HCT116 (cell line): ENCODE data around the gene CEP57. TPM values are rescaled to one million over a fixed set of nuclear protein-coding genes. Genes with fewer than 3 reads are reported as not detected.

Experiments
- ATAC-seq: fragments of 200-7000 bp; cut with Tn5 transposase; 2 replicates; pipeline ENCODE4 v1.9.1; 2020; ENCODE audit warnings: mild to moderate bottlenecking, moderate library complexity
- BruUV-seq: library from RNA; stranded (reverse); fragments of 400-500 nt; replicated peaks from 2 replicates; lab custom pipeline; 2021; lab: Mats Ljungman, UMichigan
- CTCF ChIA-PET: fragments of 300-600 bp; sonication (Branson Sonifier 250); formaldehyde crosslinking; loops from one replicate; lab custom pipeline; 2021; ENCODE audit warnings: antibody characterized with exemption; lab: Charles Lee
- POLR2A ChIA-PET: fragments of 300-600, 350-600 bp; sonication (Branson Sonifier 250); formaldehyde crosslinking; loops from one replicate; lab custom pipeline; 2021; ENCODE audit warnings: antibody characterized with exemption; lab: Charles Lee
- RAD21 ChIA-PET, 2 experiments: fragments of 300-600 bp; sonication (Branson Sonifier 250); formaldehyde crosslinking; loops; one replicate each; lab custom pipeline; 2023; ENCODE audit warnings: low total read pairs in 2 of 2; ENCODE audit not compliant: uncharacterized antibody in 2 of 2, unreplicated experiment in 2 of 2, low non-redundant PET in 1 of 2; lab: Charles Lee
- DNase-seq: peaks from one replicate; pipeline ENCODE4 v3.0.0-alpha.2; 2010; ENCODE audit warnings: low read depth, low spot score
- H2AFZ ChIP-seq: fragments of 200-600 bp; shearing (Covaris generic), sonication (generic); 2 replicates; pipeline ENCODE4 v1.6.1; 2017; ENCODE audit warnings: low read depth, mixed run types, mixed read lengths, antibody characterized with exemption, low read length; ENCODE audit not compliant: poor library complexity, severe bottlenecking
- H3K27ac ChIP-seq: 2 replicates; pipeline ENCODE4 v1.5.1; 2012; ENCODE audit warnings: low read depth, low read length
- H3K27me3 ChIP-seq: fragments of 200-600 bp; sonication (generic); 2 replicates; pipeline ENCODE4 v1.6.1; 2016; ENCODE audit warnings: mixed run types, low read length, mixed read lengths; ENCODE audit not compliant: insufficient read depth
- H3K36me3 ChIP-seq, 2 experiments: fragments of 200-500 bp in 1 of 2; fragments of 200-600 bp in 1 of 2; sonication (Bioruptor generic) in 1 of 2; sonication (generic) in 1 of 2; 2 replicates each; pipeline versions ENCODE4 v1.5.1 to v1.6.1; 2014 to 2016; ENCODE audit warnings: low read length in 2 of 2, inconsistent platforms in 1 of 2, mixed read lengths in 1 of 2, mixed run types in 1 of 2; ENCODE audit not compliant: insufficient read depth in 2 of 2, control insufficient read depth in 1 of 2
- H3K4me1 ChIP-seq, 2 experiments: fragments of 200-600 bp in 1 of 2; sonication (generic) in 1 of 2; 2 replicates each; pipeline versions ENCODE4 v1.5.1 to v1.6.1; 2012 to 2017; ENCODE audit warnings: low read length in 2 of 2, inconsistent platforms in 1 of 2, mild to moderate bottlenecking in 1 of 2, mixed read lengths in 1 of 2, mixed run types in 1 of 2, moderate library complexity in 1 of 2; ENCODE audit not compliant: insufficient read depth in 2 of 2, control insufficient read depth in 1 of 2
- H3K4me2 ChIP-seq: fragments of 200-600 bp; sonication (generic); 2 replicates; pipeline ENCODE4 v1.6.1; 2017; ENCODE audit warnings: mixed run types, low read length, mixed read lengths
- H3K4me3 ChIP-seq, 2 experiments: fragments of 200-600 bp in 1 of 2; sonication (generic) in 1 of 2; replicated peaks in 1 of 2; 2 replicates each; pipeline ENCODE4 v1.5.1; 2011 to 2016; ENCODE audit warnings: low read length in 2 of 2, control low read depth in 1 of 2, low read depth in 1 of 2, mild to moderate bottlenecking in 1 of 2, mixed read lengths in 1 of 2, mixed run types in 1 of 2
- H3K79me2 ChIP-seq: fragments of 200-600 bp; sonication (generic); 2 replicates; pipeline ENCODE4 v1.6.1; 2017; ENCODE audit warnings: mild to moderate bottlenecking, mixed run types, low read length, moderate library complexity, mixed read lengths; ENCODE audit not compliant: insufficient read depth
- H3K9ac ChIP-seq: fragments of 200-600 bp; sonication (generic); 2 replicates; pipeline ENCODE4 v1.6.1; 2016; ENCODE audit warnings: low read length, mixed read lengths
- H3K9me2 ChIP-seq: fragments of 200-600 bp; sonication (generic), shearing (Covaris generic); 2 replicates; pipeline ENCODE4 v1.6.1; 2017; ENCODE audit warnings: mixed run types, mild to moderate bottlenecking, moderate library complexity; ENCODE audit not compliant: insufficient read depth
- H3K9me3 ChIP-seq, 2 experiments: fragments of 200-500 bp in 1 of 2; fragments of 200-600 bp in 1 of 2; sonication (Bioruptor generic) in 1 of 2; sonication (generic) in 1 of 2; 2 replicates each; pipeline ENCODE4 v1.6.1; 2014 to 2017; ENCODE audit warnings: low read length in 2 of 2, mixed read lengths in 2 of 2, inconsistent platforms in 1 of 2, low read depth in 1 of 2, mild to moderate bottlenecking in 1 of 2, mixed run types in 1 of 2, moderate library complexity in 1 of 2; ENCODE audit not compliant: control insufficient read depth in 1 of 2, insufficient read depth in 1 of 2
- H4K20me1 ChIP-seq: fragments of 200-600 bp; sonication (generic), shearing (Covaris generic); 2 replicates; pipeline ENCODE4 v1.6.1; 2017; ENCODE audit warnings: mixed run types, mild to moderate bottlenecking, moderate library complexity; ENCODE audit not compliant: insufficient read depth
- CEBPB ChIP-seq: IDR thresholded peaks from 2 replicates; pipeline ENCODE4 v1.6.1; 2012; ENCODE audit warnings: low read depth
- CTCF ChIP-seq, 3 experiments: fragments of 200-600 bp in 1 of 3; sonication (generic) in 1 of 3; IDR thresholded peaks in 2 of 3; conservative IDR thresholded peaks in 1 of 3; 2 replicates each; pipeline ENCODE4 v1.5.1; 2012 to 2017; ENCODE audit warnings: low read depth in 2 of 3, low read length in 2 of 3, antibody characterized with exemption in 1 of 3, borderline replicate concordance in 1 of 3, control low read depth in 1 of 3, mild to moderate bottlenecking in 1 of 3, mixed read lengths in 1 of 3, mixed run types in 1 of 3, moderate library complexity in 1 of 3; ENCODE audit not compliant: insufficient read depth in 1 of 3
- POLR2A ChIP-seq: IDR thresholded peaks from 2 replicates; pipeline ENCODE4 v1.7.0; 2011; ENCODE audit warnings: borderline replicate concordance; ENCODE audit not compliant: insufficient read depth, insufficient read length; ENCODE audit errors: extremely low read depth
- SP1 ChIP-seq: IDR thresholded peaks from 2 replicates; pipeline ENCODE4 v1.6.1; 2012; ENCODE audit warnings: low read depth
- ZBTB33 ChIP-seq: IDR thresholded peaks from 2 replicates; pipeline ENCODE4 v1.6.1; 2011; ENCODE audit warnings: mild to moderate bottlenecking, low read length, moderate library complexity; ENCODE audit not compliant: insufficient replicate concordance; ENCODE audit errors: extremely low read depth
- ZNF274 ChIP-seq: fragments of 200-500 bp; sonication (Bioruptor generic); IDR thresholded peaks from 2 replicates; pipeline ENCODE4 v1.6.1; 2014; ENCODE audit warnings: mild to moderate bottlenecking, low read depth, low read length, inconsistent platforms
- intact Hi-C: fragments of 100-400 bp; cut with micrococcal nuclease; formaldehyde crosslinking; loops from 2 replicates; pipeline ENCODE4 v1.10.0; 2022
- total RNA-seq: library from RNA; stranded (reverse); gene quantifications from one replicate; pipeline ENCODE4 v1.2.1, GENCODE V29; 2021; ENCODE audit not compliant: unreplicated experiment

CEP57 gene
- total RNA-seq, 1 experiment from 2014 or later: 43.3 TPM

GRCh38 chr11:95780544-95780943, 9.8 kb upstream of the CEP57 start:
- H3K36me3 ChIP-seq: peaks cover 35 to 48% of the 10 kb centered on the region in 2 experiments
- peaks cover 5% of the 10 kb centered on the region; the same call in 1 of the 2 replicates for H3K79me2 ChIP-seq
- H3K9me2 ChIP-seq: no peaks in the 10 kb centered on the region
- H3K27ac ChIP-seq: no peak overlapping the region
- no peak overlapping the region for H2AFZ ChIP-seq
- no peak overlapping the region for H3K9ac ChIP-seq
- ChIA-PET RAD21 (no interaction called here), CTCF (interaction anchor here (0.6 kb wide), 1 partner anchor 237 kb away, joined by 6 read pairs; no protein-coding TSS in a partner anchor), POLR2A (no interaction called here)
- intact Hi-C loops: loop anchor here (10.0 kb wide), 1 partner anchor 816 kb away; no protein-coding TSS in a partner anchor
- no TSS peak for BruUV-seq
- no peaks in the 10 kb centered on the region for H3K4me1 ChIP-seq
- no peak overlapping the region for H3K4me2 ChIP-seq
- no peak for ATAC-seq
- no peaks in the 10 kb centered on the region for H3K27me3 ChIP-seq
- H3K9me3 ChIP-seq: no peaks in the 10 kb centered on the region
- no peak overlapping the region for H3K4me3 ChIP-seq
- DNase-seq: no peak
- no peaks in the 10 kb centered on the region for H4K20me1 ChIP-seq
- TF ChIP-seq SP1 (no peak), ZNF274 (no peak), CEBPB (no peak), POLR2A (no peak)

GRCh38 chr11:95788921-95789505, 1.3 kb upstream of the CEP57 start:
- intact Hi-C loops: loop anchor here (1.0 to 10.0 kb wide), 3 partner anchors 638 to 824 kb away; partner anchors contain the start of gene SRSF8
- peak in 1 of 3 experiments; percentile 24; a peak in 1 of 6 replicates for TF ChIP-seq CTCF (IDR thresholded peaks at IDR 0.05 in 2 of 3, conservative IDR thresholded peaks at IDR 0.05 in 1 of 3; ENCODE audit: borderline replicate concordance in 1 of 3, insufficient read depth in 1 of 3, low read depth in 2 of 3, low read length in 2 of 3)
- TF ChIP-seq CEBPB: no peak
- no peak for TF ChIP-seq ZBTB33
- peak; percentile 15 for TF ChIP-seq POLR2A
- H3K9me2 ChIP-seq: no peaks in the 10 kb centered on the region
- peak overlapping the region; percentile 92 for H3K4me2 ChIP-seq
- no peak overlapping the region for H2AFZ ChIP-seq
- ATAC-seq: no peak; the same call in 1 of the 2 replicates
- peak overlapping the region; percentile 81 for H3K9ac ChIP-seq
- no peaks in the 10 kb centered on the region for H3K9me3 ChIP-seq
- no peaks in the 10 kb centered on the region for H3K27me3 ChIP-seq
- H3K27ac ChIP-seq: peak overlapping the region; percentile 77
- peaks cover 21 to 22% of the 10 kb centered on the region in 2 experiments; a peak in 3 of 4 replicates for H3K36me3 ChIP-seq
- H3K79me2 ChIP-seq: peaks cover 51% of the 10 kb centered on the region
- ChIA-PET POLR2A (interaction anchor here (0.6 to 1.3 kb wide), 4 partner anchors 26 to 722 kb away, joined by 3 to 4 read pairs (median 3); partner anchors contain the start of gene SRSF8), CTCF (interaction anchor here (0.8 to 1.7 kb wide), 6 partner anchors 47 to 1893 kb away, joined by 3 to 5 read pairs (median 4); no protein-coding TSS in a partner anchor), RAD21 (interaction anchor here in 1 of 2 experiments (1.0 kb wide), 1 partner anchor 83 kb away, joined by 3 read pairs; no protein-coding TSS in a partner anchor)
- no peaks in the 10 kb centered on the region for H4K20me1 ChIP-seq
- peaks cover 9 to 18% of the 10 kb centered on the region in 2 experiments; a peak in 3 of 4 replicates for H3K4me1 ChIP-seq
- DNase-seq: no peak
- peak overlapping the region; percentile 76 to 87 for H3K4me3 ChIP-seq
- no TSS peak for BruUV-seq
